ENCODE results near the gene IFRD1.

DNA sequence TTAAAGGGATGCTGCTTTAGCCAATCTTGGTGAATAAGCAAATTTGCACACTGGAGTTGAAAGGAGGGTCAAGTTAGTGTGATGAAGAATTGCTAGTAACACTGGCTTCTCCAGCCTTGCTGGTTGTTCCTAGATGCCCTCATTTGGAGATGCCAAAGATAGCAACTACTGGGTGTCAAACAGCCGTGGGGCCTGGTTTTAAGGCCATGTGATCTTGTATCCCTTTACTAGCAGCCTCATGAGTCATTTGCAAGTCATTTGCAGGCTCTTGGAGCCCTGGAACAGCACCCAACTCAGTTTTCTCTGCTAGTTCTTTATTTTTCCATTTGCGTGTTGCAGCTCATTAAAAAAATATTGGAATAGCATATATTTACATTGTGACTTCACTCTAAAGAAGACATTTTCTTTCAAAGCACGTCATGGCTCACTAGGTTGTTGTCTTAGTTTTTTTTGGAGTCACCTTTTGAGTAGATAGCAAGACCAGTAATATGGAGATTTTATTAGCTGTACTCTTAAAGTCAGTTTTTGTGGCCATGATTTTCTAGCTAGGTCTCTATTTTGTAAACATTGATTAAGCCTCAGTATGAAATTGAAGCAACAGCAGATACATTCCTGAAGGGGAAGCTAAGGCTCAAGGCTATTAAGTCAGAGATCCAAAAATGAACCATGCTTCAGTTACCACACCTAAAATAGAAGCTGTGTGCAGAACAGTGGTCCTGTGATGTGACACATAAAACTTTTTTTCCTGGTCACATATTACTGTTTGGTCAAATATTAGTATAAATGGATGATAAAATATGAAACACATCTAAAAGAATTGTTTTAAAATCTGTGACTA, 31.8 kb downstream of the IFRD1 start:
- peak; percentile 74 for TF ChIP-seq GATA2 (IDR thresholded peaks at IDR 0.05; ENCODE audit: low read depth, low read length)
- TF ChIP-seq GATA3 (IDR thresholded peaks at IDR 0.05; ENCODE audit: low read depth, low read length): no peak
